H7 (cell line): ENCODE results near the gene KRTAP4-16. TPM values are rescaled to one million over a fixed set of nuclear protein-coding genes. Genes with fewer than 3 reads are reported as not detected.
"Not testable (repeated sequence)": the region's sequence is repeated elsewhere in the genome, so short reads cannot be mapped to it uniquely, and the experiment has no call there.

Source experiments
- DNase-seq: peaks from one replicate; pipeline ENCODE4 v3.0.0; 2012
- H3K27me3 ChIP-seq: 2 replicates; pipeline ENCODE4 v1.6.0; 2011; ENCODE audit warnings: mild to moderate bottlenecking, low read length; ENCODE audit not compliant: control insufficient read depth, insufficient read depth
- H3K36me3 ChIP-seq: replicated peaks from 2 replicates; pipeline ENCODE4 v1.5.1; 2011; ENCODE audit warnings: low read length; ENCODE audit not compliant: control insufficient read depth, insufficient read depth
- H3K4me3 ChIP-seq: 2 replicates; pipeline ENCODE4 v1.5.1; 2011; ENCODE audit warnings: low read depth, mild to moderate bottlenecking, control low read depth, low read length, moderate library complexity; ENCODE audit not compliant: insufficient read depth
- total RNA-seq: library from RNA; depleted of rRNA; stranded (reverse); fragments of >200 nt; shearing (Covaris generic); gene quantifications from 2 replicates; pipeline ENCODE4 v1.2.3, GENCODE V29; 2014

KRTAP4-16 gene
- total RNA-seq, 1 experiment from 2014 or later: not detected

- no peak for DNase-seq
Measured at GRCh38 chr17:41126412-41126811, 24.4 kb upstream of the KRTAP4-16 start.

GRCh38 chr17:41125064-41125463, 23.1 kb upstream of the KRTAP4-16 start:
- DNase-seq: no peak
- Histone ChIP-seq H3K27me3 (no peaks in the 10 kb centered on the region), H3K4me3 (no peak overlapping the region), H3K36me3 (no peaks in the 10 kb centered on the region)

More at GRCh38 chr17:41126412-41126811, 24.4 kb upstream of the KRTAP4-16 start:
- Histone ChIP-seq H3K4me3 (no peak overlapping the region), H3K27me3 (no peaks in the 10 kb centered on the region), H3K36me3 (no peaks in the 10 kb centered on the region)

GRCh38 chr17:41123991-41124371, 22.0 kb upstream of the KRTAP4-16 start, which contains the start of gene KRTAP4-12:
TSS of gene KRTAP4-12 (minus strand) at chr17:41124182. CDS start at chr17:41124122, 60 bp downstream.
- not testable (repeated sequence) for H3K4me3 ChIP-seq, H3K36me3 ChIP-seq, H3K27me3 ChIP-seq, DNase-seq

GRCh38 chr17:41123292-41123990, 21.4 kb upstream of the KRTAP4-16 start:
- H3K4me3 ChIP-seq, H3K27me3 ChIP-seq, H3K36me3 ChIP-seq, DNase-seq: not testable (repeated sequence)

- H3K36me3 ChIP-seq: no peaks in the 10 kb centered on the region
- H3K27me3 ChIP-seq: no peaks in the 10 kb centered on the region
- no peak overlapping the region for H3K4me3 ChIP-seq
- DNase-seq: no peak
Measured at GRCh38 chr17:41121742-41122141, 19.7 kb upstream of the KRTAP4-16 start.

- not testable (repeated sequence) for H3K4me3 ChIP-seq, DNase-seq, H3K36me3 ChIP-seq, H3K27me3 ChIP-seq
Measured at GRCh38 chr17:41119696-41120690, 18.0 kb upstream of the KRTAP4-16 start.

- Histone ChIP-seq H3K27me3 (no peaks in the 10 kb centered on the region), H3K36me3 (no peaks in the 10 kb centered on the region), H3K4me3 (no peak overlapping the region)
- DNase-seq: no peak
Measured at GRCh38 chr17:41118721-41119120, 16.7 kb upstream of the KRTAP4-16 start.

- not testable (repeated sequence) for DNase-seq, H3K36me3 ChIP-seq, H3K27me3 ChIP-seq, H3K4me3 ChIP-seq
Measured at GRCh38 chr17:41117846-41118386, 15.9 kb upstream of the KRTAP4-16 start, which contains the start of gene KRTAP4-11. TSS of gene KRTAP4-11 (minus strand) at chr17:41118373. CDS start at chr17:41118315, 58 bp downstream.

- H3K4me3 ChIP-seq: no peak overlapping the region
- no peak for DNase-seq
- H3K27me3 ChIP-seq: no peaks in the 10 kb centered on the region
- H3K36me3 ChIP-seq: no peaks in the 10 kb centered on the region
Measured at GRCh38 chr17:41116297-41116696, 14.3 kb upstream of the KRTAP4-16 start.

GRCh38 chr17:41111151-41111885, 9.3 kb upstream of the KRTAP4-16 start:
- H3K4me3 ChIP-seq: no peak overlapping the region
- DNase-seq: no peak
- no peaks in the 10 kb centered on the region for H3K27me3 ChIP-seq
- H3K36me3 ChIP-seq: no peaks in the 10 kb centered on the region

- not testable (repeated sequence) for H3K4me3 ChIP-seq, H3K36me3 ChIP-seq, H3K27me3 ChIP-seq, DNase-seq
Measured at GRCh38 chr17:41108728-41109386, 6.8 kb upstream of the KRTAP4-16 start.

GRCh38 chr17:41107941-41108450, 6.0 kb upstream of the KRTAP4-16 start:
- H3K27me3 ChIP-seq: no peaks in the 10 kb centered on the region
- no peaks in the 10 kb centered on the region for H3K36me3 ChIP-seq
- DNase-seq: no peak
- H3K4me3 ChIP-seq: no peak overlapping the region

- DNase-seq, H3K36me3 ChIP-seq, H3K27me3 ChIP-seq, H3K4me3 ChIP-seq: not testable (repeated sequence)
Measured at GRCh38 chr17:41105347-41105746, 3.3 kb upstream of the KRTAP4-16 start, which contains the start of gene KRTAP4-9. TSS of gene KRTAP4-9 (plus strand) at chr17:41105389. CDS start at chr17:41105389, 0 bp downstream.
